ENCODE data around the gene TRIP13. TPM values are rescaled to one million over a fixed set of nuclear protein-coding genes. Genes with fewer than 3 reads are reported as not detected.
A peak's percentile ranks its signal among the peaks of the same experiment; 100 is the strongest.
"Not testable (repeated sequence)": the region's sequence is repeated elsewhere in the genome, so short reads cannot be mapped to it uniquely, and the experiment has no call there.

The TRIP13 gene
- total RNA-seq (under 1 TPM; 0.47 to 0.66 TPM), total RNA-seq (0.38 to 85.7 (median 2.0) reads per million in 172 experiments)
- polyA plus RNA-seq (2013, experiment 1 of 2) = 0.49 TPM
- polyA plus RNA-seq (2013, experiment 2 of 2) = 1.3 TPM

- ChIA-PET CTCF (interaction anchor here (1.2 kb wide), 1 partner anchor 11 kb away, joined by 6 read pairs; no protein-coding TSS in a partner anchor), POLR2A (interaction anchor here (0.6 to 1.3 kb wide), 8 partner anchors 10 to 494 kb away, joined by 3 to 5 read pairs (median 3); partner anchors contain the start of gene TPPP)
- Histone ChIP-seq H3K4me3 (ENCODE audit: low read length) (peak within 1 kb of the TSS; percentile 95), H3K27me3 (ENCODE audit: control insufficient read depth in 1 of 2, insufficient read depth in 2 of 2, low read length in 2 of 2) (no peaks in the 10 kb centered on the region), H3K4me1 (ENCODE audit: insufficient read depth, low read length) (peaks cover 30% of the 10 kb centered on the region), H3K9me3 (ENCODE audit: control insufficient read depth in 1 of 2, insufficient read depth in 1 of 2, low read length in 2 of 2) (no peaks in the 10 kb centered on the region), H3K36me3 (ENCODE audit: insufficient read depth, low read length) (peaks cover 38% of the 10 kb centered on the region), H3K27ac (ENCODE audit: low read depth in 1 of 2, low read length in 2 of 2) (peak within 1 kb of the TSS; percentile 48 to 67)
- no peaks in the 10 kb centered on the region for H3K27me3 Mint-ChIP-seq
- no peak for TF ChIP-seq CTCF (IDR thresholded peaks at IDR 0.05)
- peaks cover 34% of the 10 kb centered on the region for H3K36me3 Mint-ChIP-seq (ENCODE audit: low read depth)
- peak; percentile 69 to 93 (median 80) for DNase-seq
- ATAC-seq (ENCODE audit: poor library complexity) = peak; percentile 95
- H3K27ac Mint-ChIP-seq = peak within 1 kb of the TSS; percentile 90
- intact Hi-C loops (cut with DNase I, micrococcal nuclease) = loop anchor here in 1 of 2 experiments (2.0 to 10.0 kb wide), 6 partner anchors 110 to 910 kb away; partner anchors contain the start of genes CEP72, EXOC3, NDUFS6 and ZDHHC11B
- H3K4me1 Mint-ChIP-seq (ENCODE audit: low read depth) = peaks cover 25% of the 10 kb centered on the region
- H3K9me3 Mint-ChIP-seq = no peaks in the 10 kb centered on the region
- peak within 1 kb of the TSS; percentile 92 for H3K4me3 Mint-ChIP-seq
Measured at GRCh38 chr5:892394-893136, at the start of gene TRIP13, which contains the start of gene BRD9. Gene TRIP13, plus strand, starts transcription at chr5:892884. Its CDS starts 115 bp downstream, at chr5:892999. Gene BRD9, minus strand, starts transcription at chr5:892801. Its CDS starts 144 bp downstream, at chr5:892657.

- H3K9me3 Mint-ChIP-seq; H3K27ac ChIP-seq (ENCODE audit: low read depth in 1 of 2, low read length in 2 of 2); H3K36me3 ChIP-seq (ENCODE audit: insufficient read depth, low read length); H3K36me3 Mint-ChIP-seq (ENCODE audit: low read depth); H3K27ac Mint-ChIP-seq; H3K4me1 ChIP-seq (ENCODE audit: insufficient read depth, low read length); DNase-seq; H3K9me3 ChIP-seq (ENCODE audit: control insufficient read depth in 1 of 2, insufficient read depth in 1 of 2, low read length in 2 of 2); H3K27me3 ChIP-seq (ENCODE audit: control insufficient read depth in 1 of 2, insufficient read depth in 2 of 2, low read length in 2 of 2); intact Hi-C loops (cut with DNase I, micrococcal nuclease); POLR2A ChIA-PET; H3K4me3 ChIP-seq (ENCODE audit: low read length); H3K27me3 Mint-ChIP-seq; H3K4me3 Mint-ChIP-seq; CTCF ChIA-PET; ATAC-seq (ENCODE audit: poor library complexity); H3K4me1 Mint-ChIP-seq (ENCODE audit: low read depth): not testable (repeated sequence)
Measured at GRCh38 chr5:843371-843770, 49.3 kb upstream of the TRIP13 start.

GRCh38 chr5:843926-844325 is 48.8 kb upstream of the TRIP13 start:
- H3K4me3 ChIP-seq (ENCODE audit: low read length); H3K36me3 Mint-ChIP-seq (ENCODE audit: low read depth); ATAC-seq (ENCODE audit: poor library complexity); POLR2A ChIA-PET; H3K4me3 Mint-ChIP-seq; H3K27me3 ChIP-seq (ENCODE audit: control insufficient read depth in 1 of 2, insufficient read depth in 2 of 2, low read length in 2 of 2); CTCF ChIA-PET; H3K4me1 ChIP-seq (ENCODE audit: insufficient read depth, low read length); H3K4me1 Mint-ChIP-seq (ENCODE audit: low read depth); H3K27me3 Mint-ChIP-seq; H3K27ac Mint-ChIP-seq; H3K36me3 ChIP-seq (ENCODE audit: insufficient read depth, low read length); H3K9me3 ChIP-seq (ENCODE audit: control insufficient read depth in 1 of 2, insufficient read depth in 1 of 2, low read length in 2 of 2); H3K9me3 Mint-ChIP-seq; H3K27ac ChIP-seq (ENCODE audit: low read depth in 1 of 2, low read length in 2 of 2); intact Hi-C loops (cut with DNase I, micrococcal nuclease): not testable (repeated sequence)
- peak in 1 of 14 experiments; percentile 25 for DNase-seq

GRCh38 chr5:844426-844825 is 48.3 kb upstream of the TRIP13 start:
- H3K36me3 Mint-ChIP-seq (ENCODE audit: low read depth); H3K9me3 ChIP-seq (ENCODE audit: control insufficient read depth in 1 of 2, insufficient read depth in 1 of 2, low read length in 2 of 2); H3K27ac ChIP-seq (ENCODE audit: low read depth in 1 of 2, low read length in 2 of 2); CTCF ChIA-PET; H3K27me3 ChIP-seq (ENCODE audit: control insufficient read depth in 1 of 2, insufficient read depth in 2 of 2, low read length in 2 of 2); intact Hi-C loops (cut with DNase I, micrococcal nuclease); H3K27me3 Mint-ChIP-seq; H3K36me3 ChIP-seq (ENCODE audit: insufficient read depth, low read length); ATAC-seq (ENCODE audit: poor library complexity); H3K9me3 Mint-ChIP-seq; POLR2A ChIA-PET; H3K4me3 Mint-ChIP-seq; H3K27ac Mint-ChIP-seq; H3K4me1 ChIP-seq (ENCODE audit: insufficient read depth, low read length); H3K4me1 Mint-ChIP-seq (ENCODE audit: low read depth); H3K4me3 ChIP-seq (ENCODE audit: low read length): not testable (repeated sequence)
- DNase-seq = peak in 1 of 14 experiments; percentile 29

GRCh38 chr5:845031-845675 is 47.5 kb upstream of the TRIP13 start:
- H3K36me3 Mint-ChIP-seq (ENCODE audit: low read depth); H3K4me3 Mint-ChIP-seq; H3K27ac Mint-ChIP-seq; H3K9me3 Mint-ChIP-seq; H3K27me3 Mint-ChIP-seq; intact Hi-C loops (cut with DNase I, micrococcal nuclease); H3K27me3 ChIP-seq (ENCODE audit: control insufficient read depth in 1 of 2, insufficient read depth in 2 of 2, low read length in 2 of 2); H3K4me1 ChIP-seq (ENCODE audit: insufficient read depth, low read length); H3K4me1 Mint-ChIP-seq (ENCODE audit: low read depth); H3K9me3 ChIP-seq (ENCODE audit: control insufficient read depth in 1 of 2, insufficient read depth in 1 of 2, low read length in 2 of 2); ATAC-seq (ENCODE audit: poor library complexity); H3K36me3 ChIP-seq (ENCODE audit: insufficient read depth, low read length); H3K27ac ChIP-seq (ENCODE audit: low read depth in 1 of 2, low read length in 2 of 2); H3K4me3 ChIP-seq (ENCODE audit: low read length); POLR2A ChIA-PET; CTCF ChIA-PET: not testable (repeated sequence)
- DNase-seq = peak in 1 of 14 experiments; percentile 29
